ENCODE results near the gene PFDN5. TPM values are rescaled to one million over a fixed set of nuclear protein-coding genes. Genes with fewer than 3 reads are reported as not detected.

PFDN5 gene
- total and polyA plus RNA-seq, 9 of the 15 experiments (the other 6 are each of a cell fraction or from before 2014, with no cell fraction given), result 361 to 1,636 (median 742) TPM

DNA sequence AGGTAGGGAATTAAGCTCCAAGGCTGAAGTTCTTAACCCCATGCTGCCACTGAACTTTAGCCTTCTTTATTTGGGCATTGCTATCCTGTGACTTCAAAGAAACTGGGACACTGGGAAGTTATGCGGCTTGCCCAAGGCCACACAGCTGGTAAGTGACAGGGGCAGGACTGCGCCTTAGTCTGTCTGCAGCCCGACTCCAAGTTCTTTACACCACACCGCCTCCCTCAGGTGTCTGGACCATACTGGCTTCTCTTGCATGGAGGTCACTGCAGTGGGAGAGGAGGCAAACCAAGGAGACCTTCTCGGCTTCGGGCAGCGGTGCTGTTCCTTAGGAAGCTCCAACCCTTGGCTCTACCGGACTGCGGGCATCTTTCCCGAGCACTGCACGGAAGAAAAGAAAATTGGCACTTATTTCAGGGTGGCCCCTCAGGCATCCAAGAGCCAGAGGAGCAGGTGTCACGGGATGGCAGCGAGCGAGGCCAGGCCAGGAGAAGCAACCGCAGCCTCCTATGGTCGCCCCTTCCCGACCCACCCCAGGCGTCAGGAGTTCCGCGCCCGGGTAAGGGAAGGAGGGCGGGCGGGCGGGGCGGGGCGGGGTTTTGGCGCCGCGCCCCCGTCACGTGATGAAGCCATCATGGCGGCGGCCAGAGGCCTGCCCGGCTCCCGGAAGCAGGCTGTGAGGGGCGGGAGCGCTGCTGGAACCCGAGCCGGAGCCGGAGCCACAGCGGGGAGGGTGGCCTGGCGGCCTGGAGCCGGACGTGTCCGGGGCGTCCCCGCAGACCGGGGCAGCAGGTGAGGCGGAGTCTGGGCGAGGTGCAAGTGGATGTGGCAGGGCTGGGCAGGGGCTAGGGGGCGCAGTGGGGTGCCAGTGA lies 43.6 kb upstream of the PFDN5 start (continued):
- TF ChIP-seq, protein P1, sequence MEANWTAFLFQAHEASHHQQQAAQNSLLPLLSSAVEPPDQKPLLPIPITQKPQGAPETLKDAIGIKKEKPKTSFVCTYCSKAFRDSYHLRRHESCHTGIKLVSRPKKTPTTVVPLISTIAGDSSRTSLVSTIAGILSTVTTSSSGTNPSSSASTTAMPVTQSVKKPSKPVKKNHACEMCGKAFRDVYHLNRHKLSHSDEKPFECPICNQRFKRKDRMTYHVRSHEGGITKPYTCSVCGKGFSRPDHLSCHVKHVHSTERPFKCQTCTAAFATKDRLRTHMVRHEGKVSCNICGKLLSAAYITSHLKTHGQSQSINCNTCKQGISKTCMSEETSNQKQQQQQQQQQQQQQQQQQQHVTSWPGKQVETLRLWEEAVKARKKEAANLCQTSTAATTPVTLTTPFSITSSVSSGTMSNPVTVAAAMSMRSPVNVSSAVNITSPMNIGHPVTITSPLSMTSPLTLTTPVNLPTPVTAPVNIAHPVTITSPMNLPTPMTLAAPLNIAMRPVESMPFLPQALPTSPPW (CRISPR knock-in tag; IDR thresholded peaks at IDR 0.05), result peak; percentile 93
- TF ChIP-seq, protein P2, sequence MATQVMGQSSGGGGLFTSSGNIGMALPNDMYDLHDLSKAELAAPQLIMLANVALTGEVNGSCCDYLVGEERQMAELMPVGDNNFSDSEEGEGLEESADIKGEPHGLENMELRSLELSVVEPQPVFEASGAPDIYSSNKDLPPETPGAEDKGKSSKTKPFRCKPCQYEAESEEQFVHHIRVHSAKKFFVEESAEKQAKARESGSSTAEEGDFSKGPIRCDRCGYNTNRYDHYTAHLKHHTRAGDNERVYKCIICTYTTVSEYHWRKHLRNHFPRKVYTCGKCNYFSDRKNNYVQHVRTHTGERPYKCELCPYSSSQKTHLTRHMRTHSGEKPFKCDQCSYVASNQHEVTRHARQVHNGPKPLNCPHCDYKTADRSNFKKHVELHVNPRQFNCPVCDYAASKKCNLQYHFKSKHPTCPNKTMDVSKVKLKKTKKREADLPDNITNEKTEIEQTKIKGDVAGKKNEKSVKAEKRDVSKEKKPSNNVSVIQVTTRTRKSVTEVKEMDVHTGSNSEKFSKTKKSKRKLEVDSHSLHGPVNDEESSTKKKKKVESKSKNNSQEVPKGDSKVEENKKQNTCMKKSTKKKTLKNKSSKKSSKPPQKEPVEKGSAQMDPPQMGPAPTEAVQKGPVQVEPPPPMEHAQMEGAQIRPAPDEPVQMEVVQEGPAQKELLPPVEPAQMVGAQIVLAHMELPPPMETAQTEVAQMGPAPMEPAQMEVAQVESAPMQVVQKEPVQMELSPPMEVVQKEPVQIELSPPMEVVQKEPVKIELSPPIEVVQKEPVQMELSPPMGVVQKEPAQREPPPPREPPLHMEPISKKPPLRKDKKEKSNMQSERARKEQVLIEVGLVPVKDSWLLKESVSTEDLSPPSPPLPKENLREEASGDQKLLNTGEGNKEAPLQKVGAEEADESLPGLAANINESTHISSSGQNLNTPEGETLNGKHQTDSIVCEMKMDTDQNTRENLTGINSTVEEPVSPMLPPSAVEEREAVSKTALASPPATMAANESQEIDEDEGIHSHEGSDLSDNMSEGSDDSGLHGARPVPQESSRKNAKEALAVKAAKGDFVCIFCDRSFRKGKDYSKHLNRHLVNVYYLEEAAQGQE (IDR thresholded peaks at IDR 0.05; ENCODE audit: borderline replicate concordance), result peak; percentile 64
- TF ChIP-seq, protein P2 (CRISPR knock-in tag; IDR thresholded peaks at IDR 0.05; ENCODE audit: low read depth), result no peak
- TF ChIP-seq HDAC1 (IDR thresholded peaks at IDR 0.05) (peak; percentile 44 to 97; a peak in 3 of 4 replicates), CREM (IDR thresholded peaks at IDR 0.05; ENCODE audit: low read depth) (0 out of 2 replicates have a peak, but pooled peaks have one; percentile 8), NCOA2 (IDR thresholded peaks at IDR 0.05; ENCODE audit: partially characterized antibody in 2 of 2) (no peak), GABPB2 (CRISPR knock-in tag; conservative IDR thresholded peaks at IDR 0.05) (no peak), CHD1 (IDR thresholded peaks at IDR 0.05; ENCODE audit: low read length) (peak; percentile 56), ZNF778 (CRISPR knock-in tag; IDR thresholded peaks at IDR 0.05) (no peak), ELF1 (tag; IDR thresholded peaks at IDR 0.05) (peak; percentile 96), FOXP1 (CRISPR knock-in tag; IDR thresholded peaks at IDR 0.05) (peak; percentile 14; the same call in 1 of the 2 replicates), POLR2AphosphoS5 (IDR thresholded peaks at IDR 0.05; ENCODE audit: control insufficient read depth, insufficient read depth, low read depth, low read length) (peak; percentile 34; the same call in 1 of the 2 replicates), MYC (IDR thresholded peaks at IDR 0.05; ENCODE audit: low read depth, low read length) (peak; percentile 52; the same call in 1 of the 2 replicates), MYC (CRISPR knock-in tag; IDR thresholded peaks at IDR 0.05; ENCODE audit: borderline replicate concordance, low read depth) (no peak), KDM5B (IDR thresholded peaks at IDR 0.05; ENCODE audit: insufficient replicate concordance, low read depth, low read length) (peak; percentile 70), GATAD2B (IDR thresholded peaks at IDR 0.05; ENCODE audit: borderline replicate concordance) (no peak), CHCHD3 (CRISPR knock-in tag; IDR thresholded peaks at IDR 0.05) (no peak)

All from K562 (cell line).